Stimulated activated CD8-positive, alpha-beta memory T cell treated with anti-CD3 and anti-CD28 coated beads, Interleukin-4, amount 100 ng/mL, for 4 hours (primary cell): Measurements from ENCODE around the gene HS3ST2.
"Not testable (repeated sequence)": the region's sequence is repeated elsewhere in the genome, so short reads cannot be mapped to it uniquely, and the experiment has no call there.

Experiments used
- DNase-seq, 2 donors: peaks; one replicate each; pipeline ENCODE4 v3.0.0-alpha.2; 2020; ENCODE audit warnings: low read depth in 2 of 2, low spot score in 1 of 2

Gene HS3ST2

DNA sequence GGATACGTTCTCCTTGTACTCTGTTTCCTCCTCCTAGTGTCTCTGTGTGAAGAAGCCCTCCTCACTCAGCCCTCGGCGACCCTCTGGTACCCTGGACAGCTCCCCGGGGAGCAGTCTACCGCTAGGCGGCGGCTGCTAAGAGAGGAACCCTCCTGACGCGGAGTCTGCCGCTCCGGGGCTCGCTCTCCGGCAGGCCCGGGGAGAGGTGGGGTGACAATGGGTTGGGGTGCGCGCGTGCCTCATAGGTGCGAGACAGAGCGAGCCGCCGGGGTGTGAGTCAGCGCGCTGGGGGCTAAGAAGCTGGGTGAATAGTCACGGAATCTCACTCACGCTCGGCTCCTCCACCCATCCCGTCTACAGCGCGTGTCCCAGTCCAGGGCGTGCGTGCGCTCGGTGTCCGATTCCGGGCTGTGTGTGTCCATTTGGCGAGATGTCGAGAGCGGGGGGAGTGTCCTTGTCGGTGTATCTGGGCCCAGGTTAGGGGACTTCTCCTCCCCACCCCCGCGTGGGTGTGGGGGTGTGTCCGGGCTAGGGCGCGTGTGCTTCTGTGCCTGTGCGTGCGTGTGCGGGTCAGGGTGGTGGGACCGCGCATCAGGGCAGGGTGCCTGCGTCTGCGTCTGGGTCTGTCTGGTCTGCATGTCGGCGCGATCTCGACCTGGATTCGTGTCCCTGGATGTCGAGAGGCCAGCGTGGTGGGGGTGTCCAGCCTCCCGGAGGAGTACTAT lies 577 bp upstream of the HS3ST2 start:
- DNase-seq: no peak

DNA sequence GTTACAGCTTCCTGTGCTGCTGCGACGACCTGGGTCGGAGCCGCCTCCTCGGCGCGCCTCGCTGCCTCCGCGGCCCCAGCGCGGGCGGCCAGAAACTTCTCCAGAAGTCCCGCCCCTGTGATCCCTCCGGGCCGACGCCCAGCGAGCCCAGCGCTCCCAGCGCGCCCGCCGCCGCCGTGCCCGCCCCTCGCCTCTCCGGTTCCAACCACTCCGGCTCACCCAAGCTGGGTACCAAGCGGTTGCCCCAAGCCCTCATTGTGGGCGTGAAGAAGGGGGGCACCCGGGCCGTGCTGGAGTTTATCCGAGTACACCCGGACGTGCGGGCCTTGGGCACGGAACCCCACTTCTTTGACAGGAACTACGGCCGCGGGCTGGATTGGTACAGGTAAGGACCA lies 746 bp downstream of the HS3ST2 start:
- DNase-seq: no peak

DNA sequence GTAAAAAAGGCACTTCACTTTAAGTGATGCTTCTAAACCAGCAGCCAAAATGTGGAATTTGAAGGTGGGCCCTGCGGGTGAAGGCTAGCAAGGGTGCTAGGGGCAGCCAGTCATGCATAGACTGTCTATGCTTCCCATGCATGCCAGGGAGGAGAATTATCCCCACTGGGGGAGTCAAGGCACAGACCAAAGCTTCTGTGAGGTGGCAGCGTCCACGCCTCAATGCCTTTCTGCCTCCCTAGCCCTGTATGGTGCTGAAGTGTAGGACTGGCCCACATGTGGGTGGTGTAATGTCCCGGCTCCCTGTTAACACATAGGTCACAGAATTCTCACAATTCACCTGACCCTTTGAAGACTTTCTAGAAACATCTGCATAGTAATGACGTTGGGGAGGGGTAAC lies 1.9 kb downstream of the HS3ST2 start:
- DNase-seq: no peak

DNA sequence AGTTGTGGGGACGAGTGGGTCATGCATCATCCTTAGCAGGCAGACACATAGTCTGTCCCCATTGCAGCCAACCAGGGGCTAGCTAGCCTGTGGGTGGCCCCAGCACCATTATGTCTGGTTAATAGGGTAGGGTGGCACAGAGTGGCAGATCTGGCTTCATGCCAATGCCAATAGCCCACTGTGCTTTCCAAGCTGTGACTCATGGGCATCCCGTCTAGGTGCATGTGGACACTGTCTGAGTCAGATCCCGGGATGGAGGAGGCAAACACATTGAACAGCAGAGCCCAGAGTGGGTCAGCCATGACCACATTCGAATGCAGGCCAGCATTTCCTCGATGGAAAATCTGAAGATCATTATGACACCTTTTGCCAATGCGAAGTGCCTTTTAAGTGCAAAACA lies 2.5 kb downstream of the HS3ST2 start:
- no peak for DNase-seq

DNA sequence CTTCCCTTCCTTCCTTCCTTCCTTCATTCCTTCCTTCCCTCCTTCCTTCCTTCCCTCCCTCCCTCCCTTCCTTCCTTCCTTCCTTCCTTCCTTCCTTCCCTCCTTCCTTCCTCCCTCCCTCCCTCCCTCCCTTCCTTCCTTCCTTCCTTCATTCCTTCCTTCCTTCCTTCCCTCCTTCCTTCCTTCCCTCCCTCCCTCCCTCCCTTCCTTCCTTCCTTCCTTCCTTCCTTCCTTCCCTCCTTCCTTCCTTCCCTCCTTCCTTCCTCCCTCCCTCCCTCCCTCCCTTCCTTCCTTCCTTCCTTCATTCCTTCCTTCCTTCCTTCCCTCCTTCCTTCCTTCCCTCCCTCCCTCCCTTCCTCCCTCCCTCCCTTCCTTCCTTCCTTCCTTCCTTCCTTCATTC lies 4.8 kb downstream of the HS3ST2 start:
- not testable (repeated sequence) for DNase-seq

DNA sequence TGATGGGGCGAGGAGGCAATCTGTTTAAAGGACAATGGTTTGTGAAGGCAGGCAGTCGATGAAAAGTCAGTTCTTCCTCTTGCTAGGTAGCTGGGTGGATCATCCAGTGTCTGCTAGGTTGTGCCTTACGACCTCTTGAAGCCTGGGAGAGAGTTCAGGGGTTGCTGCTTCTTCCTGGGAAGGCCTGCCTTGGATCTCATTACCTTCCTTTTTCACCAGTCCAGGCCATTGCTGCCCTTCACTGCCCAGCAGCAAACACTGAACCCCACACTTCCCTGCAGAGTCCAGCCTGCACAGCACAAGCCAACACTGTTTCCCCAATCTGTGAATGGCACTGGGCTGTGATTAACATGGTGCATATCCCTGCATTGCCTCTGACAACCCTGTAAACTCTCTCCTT lies 24.7 kb downstream of the HS3ST2 start:
- no peak for DNase-seq

DNA sequence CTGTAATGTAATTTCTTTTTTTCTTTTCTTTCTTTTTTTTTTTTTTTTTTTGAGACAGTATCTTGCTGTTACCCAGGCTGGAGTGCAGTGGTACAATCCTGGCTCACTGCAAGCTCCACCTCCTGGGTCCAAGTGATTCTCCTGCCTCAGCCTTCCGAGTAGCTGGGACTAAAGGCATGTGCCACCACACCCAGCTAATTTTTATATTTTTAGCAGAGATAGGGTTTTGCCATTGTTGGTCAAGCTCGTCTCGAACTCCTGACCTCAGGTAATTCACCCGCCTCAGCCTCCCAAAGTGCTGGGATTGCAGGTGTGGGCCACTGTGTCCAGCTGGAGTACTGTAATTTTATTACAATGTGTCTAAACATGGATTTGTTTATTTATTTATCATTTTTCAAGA lies 28.1 kb downstream of the HS3ST2 start:
- DNase-seq: not testable (repeated sequence)

DNA sequence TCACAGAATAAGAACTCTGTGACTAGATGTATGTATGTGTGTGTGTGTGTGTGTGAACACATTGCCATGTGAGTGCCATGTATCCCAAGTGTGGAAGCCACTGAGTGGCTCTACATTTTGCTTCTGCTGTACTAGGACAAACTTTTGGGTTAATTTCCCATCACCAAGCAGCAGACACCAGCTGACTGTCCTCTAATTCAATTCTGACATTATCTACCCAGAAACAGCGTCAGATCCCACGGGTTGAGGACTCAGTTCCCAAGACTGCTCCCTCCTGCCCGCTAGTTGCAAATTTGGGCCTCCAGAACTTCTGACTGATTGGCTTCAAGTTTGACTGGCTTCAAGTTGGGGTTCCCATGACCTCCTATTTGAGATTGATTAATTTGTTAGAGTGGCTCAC lies 29.2 kb downstream of the HS3ST2 start:
- DNase-seq: no peak

DNA sequence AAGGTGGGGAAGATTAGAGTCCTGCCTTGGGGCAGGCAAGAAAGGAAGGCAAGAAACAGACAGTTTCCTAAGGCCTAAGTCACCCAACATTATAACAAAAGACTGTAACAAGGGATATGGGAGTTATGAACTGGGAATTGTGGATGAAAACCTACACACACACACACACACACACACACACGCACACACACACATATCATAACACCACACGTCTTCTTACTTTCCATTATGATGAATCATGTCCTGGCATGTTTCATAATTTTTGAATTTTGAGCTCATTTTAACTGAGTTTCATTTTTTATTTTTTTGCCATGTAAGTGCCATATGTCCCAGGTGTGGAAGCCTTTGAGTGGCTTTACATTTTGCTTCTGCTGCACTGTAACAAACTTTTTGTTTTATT lies 29.9 kb downstream of the HS3ST2 start:
- no peak for DNase-seq

DNA sequence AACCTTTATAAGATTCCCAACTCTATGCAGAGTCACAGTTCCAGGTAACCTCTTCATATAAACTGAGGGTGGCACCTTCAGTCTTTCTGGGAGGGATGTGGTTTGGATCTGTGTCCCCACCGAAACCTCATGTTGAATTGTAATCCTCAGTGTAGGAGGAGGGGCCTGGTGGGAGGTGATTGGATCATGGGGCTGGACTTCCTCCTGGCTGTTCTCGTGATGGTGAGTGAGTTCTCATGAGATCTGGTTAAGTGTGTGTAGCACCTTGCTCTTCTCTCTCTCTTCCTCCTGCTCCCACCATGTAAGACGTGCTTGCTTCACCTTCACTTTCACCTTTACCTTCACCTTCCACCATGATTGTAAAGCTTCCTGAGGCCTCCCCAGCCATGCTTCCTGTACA lies 30.5 kb downstream of the HS3ST2 start:
- no peak for DNase-seq

DNA sequence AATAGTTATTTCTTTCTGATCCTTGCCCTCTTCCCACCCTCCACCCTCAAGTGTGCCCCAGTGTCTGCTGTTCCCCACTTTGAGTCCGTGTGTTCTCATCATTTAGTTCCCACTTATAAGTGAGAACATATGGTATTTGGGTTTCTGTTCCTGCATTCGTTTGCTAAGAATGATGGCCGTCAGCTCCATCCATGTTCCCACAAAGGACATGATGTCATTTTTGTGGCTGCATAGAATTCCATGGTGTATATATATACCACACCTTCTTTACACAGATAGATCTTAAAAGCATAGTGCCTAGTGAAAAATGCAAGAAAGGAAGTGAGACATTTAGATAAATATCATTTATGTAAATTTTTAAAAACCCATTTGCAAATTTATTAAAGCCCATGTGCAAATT lies 33.1 kb downstream of the HS3ST2 start:
- no peak for DNase-seq

DNA sequence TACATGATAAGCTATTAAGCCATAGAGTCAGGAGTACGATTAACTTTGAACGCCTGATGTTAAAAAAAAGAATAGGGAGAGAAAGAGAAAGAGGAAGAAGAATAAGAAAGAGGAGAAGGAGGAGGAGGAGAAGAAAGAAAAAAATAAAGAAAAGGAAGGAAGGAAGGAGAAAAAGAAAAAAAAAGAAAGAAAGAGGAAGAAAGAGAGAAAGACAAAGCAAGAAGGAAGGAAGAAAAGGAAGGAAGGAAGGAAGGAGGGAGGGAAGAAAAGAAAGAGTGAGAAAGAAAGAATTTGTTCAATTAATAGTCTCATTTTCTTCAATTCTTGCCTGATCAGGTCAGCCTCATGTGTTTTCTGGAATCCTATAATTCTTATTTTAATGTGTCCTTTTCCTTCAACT lies 33.7 kb downstream of the HS3ST2 start:
- DNase-seq: no peak

DNA sequence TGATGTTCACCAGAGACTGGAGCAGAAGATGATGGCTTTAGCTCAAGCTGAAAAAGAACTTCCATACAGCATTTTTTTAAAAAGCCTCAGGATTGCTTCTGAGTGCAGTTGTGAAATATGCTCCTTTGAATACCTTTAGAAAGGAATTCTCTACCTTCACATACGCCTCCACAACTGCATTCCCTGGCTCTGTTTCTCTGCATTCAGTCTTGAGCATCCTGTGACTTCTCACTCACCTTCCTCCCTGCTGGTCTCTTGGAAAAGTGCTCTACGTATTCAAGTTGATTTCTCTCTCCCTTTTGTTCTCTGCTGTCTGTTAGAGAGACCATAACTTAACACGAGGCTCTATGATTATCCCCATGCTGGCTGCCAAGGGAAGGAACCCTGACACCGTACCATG lies 34.5 kb downstream of the HS3ST2 start:
- no peak for DNase-seq

DNA sequence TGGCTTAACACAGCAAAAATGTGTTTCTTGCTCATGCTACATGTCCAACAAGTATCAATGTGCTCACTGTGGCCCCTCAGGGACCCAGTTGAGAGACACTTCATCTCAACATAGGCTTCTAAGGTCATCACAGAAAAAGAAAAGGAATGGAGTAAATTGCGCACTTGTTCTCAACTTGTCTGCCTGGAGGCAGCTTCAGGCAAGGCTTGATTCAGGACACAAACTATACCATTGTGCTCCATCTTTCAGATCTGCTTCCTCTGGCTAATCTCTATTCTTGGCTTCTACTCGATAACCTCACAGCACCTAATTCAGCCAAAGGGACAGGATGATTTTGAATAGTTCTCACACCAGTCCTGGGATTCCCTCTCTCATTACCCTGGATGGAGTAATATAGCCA lies 35.6 kb downstream of the HS3ST2 start:
- no peak for DNase-seq

DNA sequence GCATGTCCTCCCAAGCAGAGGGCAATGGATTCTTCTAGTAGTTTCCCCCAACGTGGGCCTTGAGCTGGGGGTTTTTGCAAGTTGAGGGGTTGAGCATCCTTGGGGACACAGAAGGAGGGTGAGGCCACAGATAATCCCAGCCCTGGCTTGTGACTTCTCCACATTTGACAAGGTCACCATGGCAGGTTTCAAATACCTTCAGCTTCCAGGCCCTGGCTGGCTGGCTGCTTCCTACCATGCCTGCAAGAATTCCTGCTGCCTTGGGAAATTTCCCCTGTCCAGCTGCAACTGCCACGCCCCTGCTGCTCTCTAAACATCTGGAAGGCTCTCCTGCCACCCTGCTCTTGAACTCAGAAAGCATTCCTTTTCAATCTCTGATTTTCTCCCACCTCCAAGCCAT lies 41.3 kb downstream of the HS3ST2 start:
- no peak for DNase-seq

DNA sequence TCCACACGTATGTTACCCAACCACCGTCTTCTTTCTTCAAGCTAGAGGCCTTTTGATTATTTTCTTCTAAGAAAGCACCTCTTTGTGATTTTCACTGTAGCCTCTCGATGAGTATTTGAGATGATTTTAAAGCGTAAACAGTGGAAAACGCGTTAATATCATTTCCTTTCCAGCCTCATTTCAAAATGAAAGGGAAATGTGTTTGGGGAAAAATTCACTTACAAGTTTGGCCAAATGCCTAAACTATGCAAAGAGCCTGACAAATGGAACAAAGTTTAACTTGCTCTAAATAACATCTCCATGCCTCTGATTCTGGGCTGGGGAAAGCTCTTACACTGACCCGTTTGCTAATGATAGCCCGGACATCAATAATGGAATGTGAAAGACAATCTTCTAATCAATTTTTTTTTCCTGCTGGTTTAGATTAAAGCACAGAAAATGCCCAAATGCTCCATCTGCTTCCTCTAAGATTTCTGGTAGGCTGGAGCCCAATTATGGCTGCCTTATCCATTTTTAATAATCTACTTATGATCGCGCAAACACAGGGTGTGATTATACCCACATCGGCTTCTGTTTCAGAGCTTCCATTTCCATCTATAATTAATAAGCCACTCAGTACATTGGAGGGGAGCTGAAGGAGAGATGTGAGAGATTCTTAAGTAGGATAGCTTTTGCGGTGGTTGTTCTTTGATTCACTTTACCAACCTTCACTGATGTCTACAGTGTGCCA lies 43.5 kb downstream of the HS3ST2 start:
- DNase-seq: no peak

DNA sequence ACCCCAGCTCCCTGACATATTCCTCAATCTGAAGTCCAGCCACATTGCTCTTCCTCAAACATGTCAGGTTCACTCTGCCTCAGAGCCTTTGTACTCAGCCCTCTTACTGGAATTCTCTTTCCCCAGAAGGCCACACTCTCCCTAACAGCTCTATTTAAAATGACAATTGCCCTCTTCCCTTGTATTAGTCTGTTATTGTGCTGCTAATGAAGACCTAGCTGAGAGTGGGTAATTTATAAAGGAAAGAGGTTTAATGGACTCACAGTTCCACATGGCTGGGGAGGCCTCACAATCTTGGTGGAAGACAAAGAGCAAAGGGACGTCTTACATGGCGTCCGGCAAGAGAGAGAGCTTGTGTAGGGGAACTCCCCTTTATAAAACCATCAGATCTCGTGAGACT lies 46.0 kb downstream of the HS3ST2 start:
- no peak for DNase-seq

DNA sequence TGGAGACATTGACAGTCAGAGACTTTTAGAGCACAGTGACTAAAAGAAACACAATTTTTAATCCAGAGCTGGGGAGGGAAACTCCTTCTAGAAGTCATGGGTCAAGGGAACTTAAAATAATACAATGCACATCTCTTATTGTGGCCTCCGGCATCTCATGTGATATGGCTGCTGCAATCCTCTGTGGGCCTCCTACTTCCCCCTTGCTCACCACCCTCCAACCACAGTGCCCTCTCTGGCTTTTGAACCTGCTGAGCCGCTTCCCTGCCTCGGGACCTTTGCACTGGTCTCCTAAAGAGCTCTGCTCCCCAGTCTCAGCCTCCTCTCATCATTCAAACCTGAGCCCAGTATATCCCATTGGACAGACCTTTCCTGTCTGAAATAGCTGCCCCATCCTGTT lies 47.6 kb downstream of the HS3ST2 start:
- DNase-seq: no peak

DNA sequence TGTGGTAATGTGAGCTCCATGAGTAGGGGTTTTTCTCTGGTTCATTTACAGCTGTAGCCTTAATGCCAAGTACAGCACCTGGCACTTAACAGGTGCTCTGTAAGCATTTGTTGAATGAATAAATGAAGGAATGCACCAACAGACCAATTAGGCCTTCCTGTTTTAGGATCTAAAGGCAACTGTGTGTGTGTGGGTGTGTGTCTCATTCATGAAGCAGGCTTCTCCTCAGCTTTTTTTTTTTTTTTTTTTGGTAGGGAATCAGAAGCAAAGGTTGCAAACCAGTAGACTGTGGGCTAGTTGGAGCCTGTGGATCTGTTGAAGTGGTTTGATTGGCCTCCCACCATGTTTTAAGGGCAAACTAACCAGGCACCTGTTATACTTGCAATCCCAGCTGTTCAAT lies 48.1 kb downstream of the HS3ST2 start:
- no peak for DNase-seq

DNA sequence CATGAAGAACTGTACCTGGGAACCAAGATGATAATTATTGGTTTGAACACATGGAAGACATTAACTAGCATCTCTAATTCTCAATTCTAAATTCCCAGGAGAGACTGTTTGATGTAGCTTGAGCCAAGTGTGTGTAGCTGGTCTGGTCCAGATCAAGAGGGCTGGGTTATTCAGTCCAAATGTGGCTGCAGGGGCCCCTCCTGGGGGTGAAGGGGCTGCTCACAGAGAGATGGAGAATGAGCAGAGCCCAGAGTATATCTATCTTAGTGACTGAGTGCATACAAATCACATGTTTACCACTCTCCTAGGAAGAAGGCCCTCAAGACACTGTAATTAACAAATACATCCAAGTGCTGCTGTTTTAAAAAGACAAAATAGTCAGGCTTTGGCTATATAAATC lies 50.4 kb downstream of the HS3ST2 start:
- no peak for DNase-seq

DNA sequence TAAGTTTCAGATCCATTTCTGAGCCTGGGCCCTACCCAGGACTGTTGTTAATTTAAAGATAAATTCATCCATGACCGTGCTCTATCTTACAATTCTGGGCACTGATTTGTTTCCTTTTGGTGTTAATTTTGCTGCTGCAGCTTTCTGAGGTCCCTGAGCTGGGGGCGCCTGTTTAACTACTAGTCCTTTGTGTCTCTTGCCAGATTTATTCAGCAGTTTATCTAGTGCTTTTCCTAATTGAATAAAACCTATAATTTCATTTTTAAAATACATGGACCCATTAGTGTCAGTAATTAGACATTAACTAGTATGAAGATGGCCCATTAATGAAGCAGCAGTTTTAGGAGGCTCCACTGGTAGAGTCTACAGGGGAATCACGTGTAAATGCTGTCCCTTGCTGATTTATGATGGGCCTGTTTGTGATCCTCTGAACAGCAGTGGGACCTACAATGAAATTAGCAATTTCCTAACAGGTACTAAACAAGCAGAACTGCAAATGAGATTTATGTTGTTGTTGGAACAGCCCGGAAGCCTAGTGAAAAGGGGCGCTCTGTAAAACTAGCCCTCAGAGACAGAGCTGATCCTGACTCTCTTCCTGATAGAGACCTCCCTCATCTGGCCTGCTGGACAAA lies 54.7 kb downstream of the HS3ST2 start:
- DNase-seq: no peak

DNA sequence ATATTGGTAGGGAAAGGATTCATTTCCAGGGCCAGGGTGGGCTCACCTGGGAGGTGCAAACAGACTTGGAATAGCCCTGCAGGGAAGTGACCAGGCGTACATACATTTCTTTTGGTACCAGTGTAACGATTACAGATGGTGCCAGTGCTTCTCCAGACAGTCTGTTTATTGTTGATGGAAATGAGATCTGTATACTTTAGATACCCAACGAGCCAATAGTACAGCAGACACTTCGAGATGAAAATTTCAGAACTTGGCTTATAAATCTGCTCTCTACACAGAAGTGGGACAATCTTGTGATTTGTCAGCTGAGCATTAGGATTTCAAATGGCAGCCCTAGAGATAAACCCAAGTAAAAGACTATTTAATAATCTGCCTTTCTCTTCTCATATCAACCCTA lies 57.9 kb downstream of the HS3ST2 start:
- DNase-seq: no peak

DNA sequence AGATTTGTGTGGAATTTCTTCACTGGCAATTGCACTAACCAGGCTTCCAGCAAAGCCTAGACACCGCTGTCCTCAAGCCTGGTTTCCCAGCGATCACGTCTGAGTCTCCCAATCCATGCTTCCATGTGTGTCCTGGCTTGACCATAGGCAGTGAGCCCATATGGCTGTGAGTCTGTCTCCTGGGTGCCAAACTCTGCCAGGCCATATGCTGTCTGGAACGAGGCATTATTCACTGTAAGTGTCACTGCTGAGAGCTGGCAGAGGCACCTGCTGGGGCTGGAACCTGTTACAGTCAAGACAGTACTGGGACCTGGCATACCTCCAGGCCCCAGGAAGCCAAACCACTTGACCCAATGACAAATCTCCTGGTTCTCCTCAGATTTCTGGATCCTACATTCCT lies 60.4 kb downstream of the HS3ST2 start:
- no peak for DNase-seq
